K562 (cell line): ENCODE measurements around the gene SOX12. TPM values are rescaled to one million over a fixed set of nuclear protein-coding genes. Genes with fewer than 3 reads are reported as not detected.

Experiments
- ARID2 ChIP-seq: fragments of 450-650 bp; IDR thresholded peaks from 2 replicates; pipeline ENCODE4 v1.6.1; 2017; ENCODE audit warnings: antibody characterized with exemption, mild to moderate bottlenecking
- CXXC5 ChIP-seq: fragments of 250-450 bp; sonication (Bioruptor Pico); IDR thresholded peaks from 2 replicates; pipeline ENCODE4 v1.8.0; 2022; ENCODE audit warnings: inconsistent platforms, mild to moderate bottlenecking, moderate library complexity
- FOS ChIP-seq: IDR thresholded peaks from 3 replicates; pipeline ENCODE4 v1.6.1; 2011; ENCODE audit not compliant: insufficient read length; ENCODE audit errors: extremely low read depth
- GATAD2A ChIP-seq: fragments of 450-650 bp; IDR thresholded peaks from 2 replicates; pipeline ENCODE4 v1.6.1; 2017
- GATAD2B ChIP-seq: fragments of 450-650 bp; IDR thresholded peaks from 2 replicates; pipeline ENCODE4 v1.6.1; 2017; ENCODE audit warnings: mild to moderate bottlenecking, borderline replicate concordance
- JUND ChIP-seq, 2 experiments: IDR thresholded peaks; 2 replicates in 1 of 2; 3 replicates in 1 of 2; pipeline ENCODE4 v1.6.1; 2011; ENCODE audit warnings: borderline replicate concordance in 2 of 2, low read depth in 2 of 2, low read length in 2 of 2, improper control_type of control experiment in 1 of 2, missing biosample characterization in 1 of 2, missing genetic modification characterization in 1 of 2, missing genetic modification reagents in 1 of 2
- MBD2 ChIP-seq: sonication (generic); IDR thresholded peaks from 2 replicates; pipeline ENCODE4 v1.6.1; 2016; ENCODE audit warnings: low read depth, borderline replicate concordance
- MEIS2 ChIP-seq: fragments of 450-650 bp; IDR thresholded peaks from 2 replicates; pipeline ENCODE4 v1.6.1; 2014; ENCODE audit warnings: mild to moderate bottlenecking; ENCODE audit not compliant: partially characterized antibody
- MYNN ChIP-seq, 2 experiments: sonication (generic); formaldehyde crosslinking in 1 of 2; IDR thresholded peaks; 2 replicates each; pipeline versions ENCODE4 v1.5.0 to v1.6.1; 2016 to 2020; ENCODE audit warnings: antibody characterized with exemption in 1 of 2, missing genetic modification reagents in 1 of 2
- NFRKB ChIP-seq: fragments of 450-650 bp; IDR thresholded peaks from 2 replicates; pipeline ENCODE4 v1.6.1; 2016; ENCODE audit warnings: low read depth
- NR2C1 ChIP-seq, 2 experiments: fragments of 450-650 bp; IDR thresholded peaks; 2 replicates each; pipeline ENCODE4 v1.6.1; 2017; ENCODE audit warnings: mild to moderate bottlenecking in 2 of 2, antibody characterized with exemption in 1 of 2, inconsistent platforms in 1 of 2, missing compliant biosample characterization in 1 of 2, missing genetic modification characterization in 1 of 2
- SMAD2 ChIP-seq: fragments of 150-350 bp; IDR thresholded peaks from 2 replicates; pipeline ENCODE4 v1.6.1; 2014; ENCODE audit warnings: low read depth, mild to moderate bottlenecking, low read length
- SMARCA4 ChIP-seq: fragments of 450-650 bp; IDR thresholded peaks from 2 replicates; pipeline ENCODE4 v1.6.1; 2016
- SMARCE1 ChIP-seq: fragments of 450-650 bp; IDR thresholded peaks from 2 replicates; pipeline ENCODE4 v1.7.1; 2016; ENCODE audit warnings: mild to moderate bottlenecking
- STAT5A ChIP-seq: IDR thresholded peaks from 2 replicates; pipeline ENCODE4 v1.6.1; 2012; ENCODE audit warnings: low read length, inconsistent platforms, borderline replicate concordance
- TBL1XR1 ChIP-seq, 2 experiments: IDR thresholded peaks; 2 replicates each; pipeline ENCODE4 v1.6.1; 2012; ENCODE audit warnings: improper control_type of control experiment in 2 of 2, low read length in 2 of 2, mild to moderate bottlenecking in 1 of 2
- ZNF165 ChIP-seq: fragments of 250-450 bp; sonication (Bioruptor Pico); IDR thresholded peaks from 2 replicates; pipeline ENCODE4 v1.4.0; 2020; ENCODE audit warnings: borderline replicate concordance
- ZNF224 ChIP-seq: sonication (generic); formaldehyde crosslinking; IDR thresholded peaks from 2 replicates; pipeline ENCODE4 v1.8.0; 2022; ENCODE audit warnings: mild to moderate bottlenecking, missing genetic modification reagents
- ZNF311 ChIP-seq: fragments of 250-450 bp; sonication (Bioruptor Pico); IDR thresholded peaks from 2 replicates; pipeline ENCODE4 v1.4.0; 2020; ENCODE audit warnings: mild to moderate bottlenecking, moderate library complexity
- ZNF766 ChIP-seq: fragments of 200-800 bp; sonication (Bioruptor generic); conservative IDR thresholded peaks from 2 replicates; pipeline ENCODE4 v1.6.1; 2016; ENCODE audit warnings: missing genetic modification characterization, missing compliant biosample characterization
- polyA plus RNA-seq, 8 experiments: library from polyadenylated mRNA; depleted of rRNA in 4 of 8; stranded (reverse) in 5 of 8; unstranded in 3 of 8; fragments of >200 nt; fragmentation: Nextera tagmentation in 2 of 8; fragmentation: Illumina TruSeq in 1 of 8; extraction: Ambion mirVana in 2 of 8; extraction: Trizol in 1 of 8; gene quantifications; 2 replicates each; pipeline versions ENCODE4 v1.2.1 to v1.2.3, GENCODE V29; 2011 to 2014; ENCODE audit warnings: inconsistent platforms in 1 of 8, missing spikeins in 1 of 8
- total RNA-seq, 7 experiments: library from RNA; depleted of rRNA in 6 of 7; stranded (reverse); fragments of >200 nt in 6 of 7; fragmentation: Illumina TruSeq in 2 of 7; extraction: Trizol in 2 of 7; gene quantifications; 2 replicates each; pipeline versions ENCODE4 v1.2.1 to v1.2.3, GENCODE V29; 2011 to 2021; ENCODE audit warnings: low replicate concordance in 1 of 7
- TF ChIP-seq, protein P1 (sequence below): sonication (generic); formaldehyde crosslinking; IDR thresholded peaks from 2 replicates; pipeline ENCODE4 v1.8.0; 2022; ENCODE audit warnings: mild to moderate bottlenecking, missing genetic modification reagents
- TF ChIP-seq, protein P2 (sequence below): sonication (generic); formaldehyde crosslinking; IDR thresholded peaks from 2 replicates; pipeline ENCODE4 v1.8.1; 2023; ENCODE audit warnings: mild to moderate bottlenecking, missing genetic modification reagents

The SOX12 gene
- total and polyA plus RNA-seq, 9 of the 15 experiments (the other 6 are each of a cell fraction or from before 2014, with no cell fraction given) = 0.42 to 26.3 (median 2.6) TPM

DNA sequence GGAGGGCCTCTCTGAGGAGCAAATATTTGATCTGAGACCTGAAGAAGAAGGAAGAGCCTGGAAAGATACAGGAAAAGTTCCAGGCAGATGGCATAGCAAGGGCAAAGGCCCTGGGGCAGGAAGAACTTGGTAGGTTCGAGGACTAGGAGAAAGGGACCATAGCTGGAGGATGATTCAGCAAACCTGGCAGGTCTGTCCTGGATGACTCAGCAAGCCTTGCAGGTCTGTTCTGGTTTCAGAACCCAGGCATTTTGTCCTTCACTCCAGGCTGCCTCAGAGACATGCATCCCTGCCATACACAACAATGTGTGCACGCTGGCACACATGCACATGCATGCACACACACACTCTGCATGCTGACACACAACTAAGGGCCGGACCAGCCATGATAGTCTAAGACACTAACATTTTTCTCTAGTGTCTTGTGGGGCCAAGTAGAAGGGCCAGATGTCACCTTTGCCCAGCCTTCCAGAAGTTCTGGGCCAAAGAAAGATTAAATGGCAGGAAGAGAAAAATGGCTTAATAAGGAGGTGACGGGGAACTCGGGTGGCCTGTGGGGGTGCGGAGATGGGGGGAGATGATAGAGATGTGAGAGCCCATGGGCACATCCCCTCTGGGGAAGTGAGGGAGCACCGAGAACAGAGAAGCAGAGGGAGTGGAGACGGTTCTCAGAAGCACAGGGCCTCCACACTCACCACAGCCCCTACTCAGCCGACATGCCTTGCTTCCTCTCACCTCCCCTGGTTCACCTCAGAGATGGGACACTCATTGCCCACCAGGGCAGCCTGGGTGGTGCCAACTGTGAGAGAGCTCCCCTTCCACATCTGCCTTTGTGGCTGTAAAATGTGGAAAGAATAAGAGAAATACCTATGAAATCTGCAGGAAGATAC lies 39.8 kb downstream of the SOX12 start (continued):
- TF ChIP-seq MEIS2 (no peak), NR2C1 (IDR thresholded peaks at IDR 0.05) (0 out of 2 replicates have a peak, but pooled peaks have one; percentile 11), NR2C1 (tag; IDR thresholded peaks at IDR 0.05) (no peak; the same call in 1 of the 2 replicates), ZNF311 (CRISPR knock-in tag) (0 out of 2 replicates have a peak, but pooled peaks have one; percentile 9), MYNN (IDR thresholded peaks at IDR 0.05) (0 out of 2 replicates have a peak, but pooled peaks have one; percentile 30), MYNN (CRISPR knock-in tag; IDR thresholded peaks at IDR 0.05) (no peak), ZNF224 (CRISPR knock-in tag) (no peak), ZNF165 (CRISPR knock-in tag) (no peak), GATAD2B (0 out of 2 replicates have a peak, but pooled peaks have one; percentile 26), SMAD2 (no peak), JUND (IDR thresholded peaks at IDR 0.05; ENCODE audit: borderline replicate concordance, low read depth, low read length) (peak; percentile 84), JUND (tag; IDR thresholded peaks at IDR 0.05; ENCODE audit: borderline replicate concordance, low read depth, low read length) (peak; percentile 88; the same call in 2 of the 3 replicates), SMARCA4 (peak; percentile 78), NFRKB (peak; percentile 75; the same call in 1 of the 2 replicates), ARID2 (no peak), SMARCE1 (peak; percentile 81), CXXC5 (CRISPR knock-in tag) (peak; percentile 37), FOS (no peak), STAT5A (no peak), GATAD2A (0 out of 2 replicates have a peak, but pooled peaks have one; percentile 60), ZNF766 (peak; percentile 60), TBL1XR1 (IDR thresholded peaks at IDR 0.05; ENCODE audit: low read length in 2 of 2) (no peak), MBD2 (no peak)
- TF ChIP-seq, protein P1, sequence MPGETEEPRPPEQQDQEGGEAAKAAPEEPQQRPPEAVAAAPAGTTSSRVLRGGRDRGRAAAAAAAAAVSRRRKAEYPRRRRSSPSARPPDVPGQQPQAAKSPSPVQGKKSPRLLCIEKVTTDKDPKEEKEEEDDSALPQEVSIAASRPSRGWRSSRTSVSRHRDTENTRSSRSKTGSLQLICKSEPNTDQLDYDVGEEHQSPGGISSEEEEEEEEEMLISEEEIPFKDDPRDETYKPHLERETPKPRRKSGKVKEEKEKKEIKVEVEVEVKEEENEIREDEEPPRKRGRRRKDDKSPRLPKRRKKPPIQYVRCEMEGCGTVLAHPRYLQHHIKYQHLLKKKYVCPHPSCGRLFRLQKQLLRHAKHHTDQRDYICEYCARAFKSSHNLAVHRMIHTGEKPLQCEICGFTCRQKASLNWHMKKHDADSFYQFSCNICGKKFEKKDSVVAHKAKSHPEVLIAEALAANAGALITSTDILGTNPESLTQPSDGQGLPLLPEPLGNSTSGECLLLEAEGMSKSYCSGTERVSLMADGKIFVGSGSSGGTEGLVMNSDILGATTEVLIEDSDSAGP (CRISPR knock-in tag) = no peak
- TF ChIP-seq, protein P2, sequence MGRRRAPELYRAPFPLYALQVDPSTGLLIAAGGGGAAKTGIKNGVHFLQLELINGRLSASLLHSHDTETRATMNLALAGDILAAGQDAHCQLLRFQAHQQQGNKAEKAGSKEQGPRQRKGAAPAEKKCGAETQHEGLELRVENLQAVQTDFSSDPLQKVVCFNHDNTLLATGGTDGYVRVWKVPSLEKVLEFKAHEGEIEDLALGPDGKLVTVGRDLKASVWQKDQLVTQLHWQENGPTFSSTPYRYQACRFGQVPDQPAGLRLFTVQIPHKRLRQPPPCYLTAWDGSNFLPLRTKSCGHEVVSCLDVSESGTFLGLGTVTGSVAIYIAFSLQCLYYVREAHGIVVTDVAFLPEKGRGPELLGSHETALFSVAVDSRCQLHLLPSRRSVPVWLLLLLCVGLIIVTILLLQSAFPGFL (CRISPR knock-in tag) = no peak
